ENCODE data around the gene MOSMO.

MOSMO gene

DNA sequence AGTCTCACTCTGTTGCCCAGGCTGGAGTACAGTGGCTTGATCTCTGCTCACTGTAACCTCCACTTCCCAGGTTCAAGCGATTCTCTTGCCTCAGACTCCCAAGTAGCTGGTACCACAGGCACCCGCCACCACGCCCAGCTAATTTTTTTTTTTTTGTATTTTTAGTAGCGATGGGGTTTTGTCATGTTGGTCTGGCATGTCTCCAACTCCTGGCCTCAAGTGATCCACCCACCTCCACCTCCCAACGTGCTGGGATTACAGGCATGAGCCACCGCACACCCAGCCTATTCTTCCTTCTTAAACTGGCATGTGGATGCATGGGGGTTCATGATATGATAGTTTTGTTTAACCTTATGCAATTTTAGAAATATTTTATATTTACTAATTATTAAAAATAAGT is 45.1 kb downstream of the MOSMO start:
- no peak for DNase-seq

- no peak for DNase-seq
Observed at GRCh38 chr16:22053921-22054341, 46.0 kb downstream of the MOSMO start.

DNA sequence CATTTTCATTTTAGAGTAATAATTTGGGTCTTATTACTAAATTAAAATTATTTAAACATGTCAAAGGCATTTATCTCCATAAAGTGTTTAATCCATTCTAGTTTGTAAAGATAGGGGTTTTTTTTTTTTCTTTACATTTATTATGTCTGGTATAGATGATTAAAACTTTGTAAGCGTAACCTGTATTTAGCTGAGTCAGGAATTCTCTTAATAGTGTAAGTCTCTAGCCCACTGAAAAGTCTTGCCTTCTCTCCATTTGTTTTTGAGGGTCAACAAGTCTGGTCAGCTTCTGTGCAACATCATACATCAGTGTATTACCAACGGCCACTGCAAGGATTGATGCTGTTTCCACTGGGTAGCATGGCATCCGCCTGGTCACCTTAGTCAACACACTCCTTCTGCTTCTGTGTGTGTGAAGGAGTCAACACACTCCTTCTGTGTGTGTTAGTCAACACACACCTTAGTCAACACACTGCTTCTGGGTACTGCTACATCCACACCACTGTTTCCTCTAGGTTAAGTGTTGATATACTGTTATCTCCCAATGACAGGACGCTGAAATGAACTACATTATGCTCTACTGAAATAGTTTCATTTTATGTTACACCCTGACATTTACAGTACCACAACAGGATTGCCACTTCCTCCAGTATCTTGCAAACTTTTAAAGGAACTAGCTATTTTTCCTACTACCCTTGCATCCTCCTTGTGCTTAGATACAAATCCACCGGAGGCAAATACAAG is 47.1 kb downstream of the MOSMO start:
- DNase-seq = no peak

- DNase-seq = no peak
Observed at GRCh38 chr16:22055881-22056280, 48.0 kb downstream of the MOSMO start.

GRCh38 chr16:22063888-22064467 is 56.1 kb downstream of the MOSMO start:
- DNase-seq = no peak

- no peak for DNase-seq
Observed at GRCh38 chr16:22065252-22065651, 57.3 kb downstream of the MOSMO start.

DNA sequence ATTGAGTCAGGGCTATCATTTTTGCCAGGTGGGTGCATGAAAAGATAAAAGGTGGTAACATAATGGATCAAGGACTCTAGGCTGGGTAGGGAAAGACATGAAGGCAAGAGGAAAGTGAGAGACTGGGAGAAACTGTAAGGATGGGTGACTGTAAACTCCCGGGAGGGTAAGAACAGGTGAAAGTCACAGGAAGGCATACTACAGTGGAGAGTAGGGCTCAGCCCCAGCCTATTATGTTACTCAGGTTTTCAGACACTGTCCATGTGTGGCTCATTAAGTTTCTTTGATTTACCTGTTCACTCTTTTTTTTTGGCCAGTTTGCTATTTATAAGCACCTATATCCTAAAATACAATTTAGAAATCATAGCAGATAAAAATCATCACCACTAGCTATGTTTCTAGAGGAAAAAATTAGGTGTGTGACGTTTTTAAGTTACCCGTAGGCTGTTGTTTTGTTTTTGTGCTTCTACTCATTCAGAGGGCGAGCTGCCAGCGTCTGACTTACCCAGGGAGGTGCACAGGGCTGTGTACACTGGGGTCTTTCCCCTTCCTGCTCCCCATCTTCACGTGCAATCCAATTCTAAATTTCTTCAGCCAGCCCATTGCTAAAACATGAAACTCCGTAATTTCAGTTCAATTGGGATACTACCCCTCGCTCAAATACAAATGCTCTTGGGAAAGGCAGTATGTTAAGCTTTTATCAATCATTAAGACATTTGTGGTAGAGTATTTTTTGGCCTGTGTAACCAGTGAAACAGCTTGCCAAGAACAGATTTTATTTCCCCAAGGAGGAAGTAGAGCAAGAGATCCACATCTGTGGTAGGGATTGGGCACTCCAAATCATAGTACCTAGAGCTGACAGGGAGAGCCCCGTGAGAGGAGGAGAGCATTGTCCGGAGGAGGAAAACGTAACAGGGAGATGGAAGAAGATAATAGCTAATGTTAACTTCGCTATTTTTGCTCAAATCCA is 62.7 kb downstream of the MOSMO start:
- no peak for DNase-seq

GRCh38 chr16:22071331-22071910 is 63.5 kb downstream of the MOSMO start:
- no peak for DNase-seq

DNA sequence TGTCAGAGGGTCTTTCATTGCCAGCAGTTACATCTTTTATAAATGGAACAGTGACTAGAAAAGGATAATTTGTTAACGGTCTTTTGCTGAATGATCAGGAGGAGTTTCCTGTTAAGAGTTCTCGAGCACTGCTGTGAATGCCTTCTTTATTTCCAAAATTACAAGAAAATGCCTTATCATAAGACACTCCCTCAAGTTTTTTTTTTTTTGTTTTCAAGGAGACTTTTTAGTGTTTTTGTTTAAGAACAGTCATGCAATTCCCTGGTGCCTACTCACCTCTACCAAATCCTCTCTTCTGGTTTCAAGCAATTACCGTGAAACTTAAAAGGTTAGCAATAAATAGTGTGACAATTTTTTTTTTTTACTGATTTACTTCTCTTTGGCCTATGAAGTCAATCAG is 65.4 kb downstream of the MOSMO start:
- no peak for DNase-seq

DNA sequence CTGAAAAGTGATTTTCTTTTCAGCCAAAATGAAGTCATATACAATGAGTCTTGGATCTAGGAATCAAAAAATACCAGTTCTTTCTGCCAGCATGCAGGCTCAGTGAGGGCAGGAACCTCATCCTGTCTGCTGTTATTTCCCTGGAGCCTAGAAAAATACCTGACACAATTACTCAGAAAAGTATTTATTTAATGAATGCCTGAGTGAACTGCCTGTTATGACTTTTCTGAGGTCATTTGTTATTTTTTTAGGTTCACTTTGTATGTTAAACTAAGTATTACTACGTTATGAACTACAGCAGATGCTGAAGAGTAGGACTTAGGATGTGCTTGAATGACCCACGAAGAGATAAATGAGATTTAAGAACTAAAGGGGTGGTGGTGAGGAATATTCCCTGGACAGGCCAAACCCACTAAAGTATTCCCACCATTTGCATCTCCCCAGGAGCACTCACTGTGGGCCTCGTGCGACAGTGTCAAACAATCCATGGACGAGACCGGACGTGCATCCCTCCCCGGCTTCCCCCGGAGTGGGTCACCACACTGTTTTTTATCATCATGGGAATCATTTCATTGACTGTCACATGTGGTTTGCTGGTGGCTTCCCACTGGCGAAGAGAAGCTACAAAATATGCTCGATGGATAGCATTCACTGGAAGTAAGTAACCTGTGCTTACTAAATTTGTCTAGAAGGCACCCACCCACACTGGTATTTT is 67.3 kb downstream of the MOSMO start:
- no peak for DNase-seq

DNA sequence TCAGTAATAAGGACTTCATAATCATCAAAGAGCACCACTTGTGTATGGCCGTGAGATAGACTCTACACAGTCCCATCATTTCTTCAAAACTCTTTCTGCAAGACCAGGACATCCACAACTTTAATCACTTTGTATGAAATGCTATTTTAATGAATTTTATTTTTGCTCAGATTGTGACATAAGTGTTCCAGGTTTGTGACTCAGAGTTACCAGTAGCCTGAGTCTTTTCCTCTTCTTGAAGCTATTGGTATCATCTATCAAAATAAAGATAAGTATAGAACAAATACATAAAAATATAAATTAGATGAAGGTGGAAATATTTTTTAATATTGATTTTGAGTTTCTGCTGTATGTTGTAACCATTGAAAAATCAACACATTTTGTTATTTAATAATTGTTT is 67.9 kb downstream of the MOSMO start:
- no peak for DNase-seq

DNA sequence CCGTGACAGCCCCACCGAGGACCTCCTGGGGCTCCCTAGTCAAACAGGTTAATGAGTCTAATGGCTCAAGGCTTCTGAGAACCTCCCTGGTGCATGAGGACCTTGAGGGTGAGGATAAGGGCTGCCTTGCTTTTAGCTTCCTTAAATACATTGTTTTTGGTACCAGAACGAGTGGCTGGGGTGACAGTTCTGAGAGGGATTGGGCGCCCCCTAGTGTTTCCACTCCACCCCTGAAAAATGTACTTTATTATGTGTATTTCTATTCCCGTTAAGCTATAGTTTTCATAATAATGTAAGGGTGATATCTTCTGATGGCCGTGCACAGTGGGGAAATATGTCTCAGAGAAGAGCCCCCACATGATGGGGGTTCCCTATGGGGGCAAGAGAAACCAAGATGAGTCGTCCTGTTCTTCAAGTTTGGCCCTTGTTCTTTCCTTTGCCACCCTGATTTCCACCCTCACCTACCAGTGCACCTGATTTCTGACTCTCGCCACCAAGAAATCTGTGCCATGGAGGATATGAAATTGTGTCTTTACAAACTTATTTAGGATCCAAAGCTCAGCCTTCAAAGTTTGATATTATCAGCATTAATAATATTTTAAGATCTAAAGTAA is 69.9 kb downstream of the MOSMO start:
- peak; percentile 3 for DNase-seq

GRCh38 chr16:22078656-22079055 is 70.7 kb downstream of the MOSMO start:
- DNase-seq = no peak

- DNase-seq = no peak
Observed at GRCh38 chr16:22081050-22081449, 73.1 kb downstream of the MOSMO start.

DNA sequence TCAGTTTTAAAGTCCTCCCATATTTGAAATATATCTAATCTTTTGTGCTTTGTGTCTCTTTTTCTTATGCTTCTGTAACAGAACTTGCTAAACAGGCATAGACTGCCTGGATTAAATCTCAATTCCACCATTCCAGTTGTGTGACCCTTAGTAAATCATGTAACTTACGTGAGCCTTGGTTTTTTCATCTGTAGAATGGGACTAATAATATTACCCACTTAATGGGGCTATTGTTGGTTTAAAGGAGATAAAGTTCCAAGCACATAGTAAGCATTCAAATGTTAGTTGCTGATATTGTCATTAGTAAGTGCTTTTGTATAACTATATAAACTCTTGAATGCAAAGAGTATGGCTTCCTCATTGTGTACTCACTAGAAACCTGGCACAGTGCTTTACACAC is 78.5 kb downstream of the MOSMO start:
- no peak for DNase-seq

DNA sequence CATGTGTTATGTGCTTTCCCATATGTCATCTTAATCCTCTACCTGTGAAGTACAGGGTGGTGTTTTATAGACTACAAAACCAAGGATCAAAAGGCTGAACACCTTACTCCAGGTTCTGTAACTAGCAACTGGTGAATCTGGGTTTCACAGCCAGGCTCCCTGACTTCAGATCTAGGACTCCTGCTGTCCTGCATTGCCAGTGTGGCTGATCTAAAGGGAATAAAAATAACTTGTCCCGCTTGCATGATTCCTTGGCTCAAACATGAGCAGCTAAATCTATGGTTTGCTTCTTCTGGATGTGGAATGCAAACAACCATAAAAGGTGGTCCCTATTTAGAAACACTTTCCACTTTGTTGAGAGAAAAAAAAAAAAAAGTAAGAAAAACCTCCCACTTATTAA is 80.7 kb downstream of the MOSMO start:
- no peak for DNase-seq

DNA sequence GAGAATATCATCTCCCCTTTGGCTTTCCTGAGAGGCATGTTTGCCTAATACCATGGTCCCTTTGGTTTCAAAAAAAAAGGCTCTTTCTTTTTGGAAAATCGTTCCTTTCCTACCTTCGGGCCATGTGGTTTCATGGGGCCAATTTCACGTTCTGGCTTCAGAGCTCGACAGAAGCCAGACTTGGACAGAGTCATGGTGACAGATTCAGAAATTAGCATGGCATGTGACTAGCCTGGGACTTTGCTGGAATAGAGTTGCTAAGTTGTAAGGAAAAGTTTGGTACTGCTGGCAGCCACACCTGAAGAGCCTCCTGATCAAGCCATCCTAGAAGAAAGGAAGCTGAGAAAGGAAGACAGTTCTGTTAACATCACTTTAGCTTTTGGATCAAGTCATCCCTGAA is 82.0 kb downstream of the MOSMO start:
- DNase-seq = no peak

DNA sequence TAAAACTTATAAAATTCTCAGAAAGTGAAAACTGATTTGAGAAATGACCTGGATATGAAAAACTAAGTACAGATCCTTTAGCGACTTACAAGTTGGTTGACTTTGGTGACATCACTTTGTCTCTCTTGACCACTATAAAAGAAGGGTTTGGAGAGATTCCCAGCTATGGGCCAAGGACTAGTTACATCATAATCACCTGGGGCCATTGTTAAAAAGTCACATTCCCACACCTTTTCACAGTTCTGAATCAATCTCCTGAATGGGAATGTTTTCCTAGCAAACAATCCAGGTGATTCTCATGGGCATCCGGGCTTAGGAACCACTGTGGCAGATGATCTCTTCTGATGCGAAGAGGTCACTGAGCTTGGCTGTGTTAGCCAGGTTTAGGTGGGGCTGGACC is 83.8 kb downstream of the MOSMO start:
- DNase-seq = no peak

DNA sequence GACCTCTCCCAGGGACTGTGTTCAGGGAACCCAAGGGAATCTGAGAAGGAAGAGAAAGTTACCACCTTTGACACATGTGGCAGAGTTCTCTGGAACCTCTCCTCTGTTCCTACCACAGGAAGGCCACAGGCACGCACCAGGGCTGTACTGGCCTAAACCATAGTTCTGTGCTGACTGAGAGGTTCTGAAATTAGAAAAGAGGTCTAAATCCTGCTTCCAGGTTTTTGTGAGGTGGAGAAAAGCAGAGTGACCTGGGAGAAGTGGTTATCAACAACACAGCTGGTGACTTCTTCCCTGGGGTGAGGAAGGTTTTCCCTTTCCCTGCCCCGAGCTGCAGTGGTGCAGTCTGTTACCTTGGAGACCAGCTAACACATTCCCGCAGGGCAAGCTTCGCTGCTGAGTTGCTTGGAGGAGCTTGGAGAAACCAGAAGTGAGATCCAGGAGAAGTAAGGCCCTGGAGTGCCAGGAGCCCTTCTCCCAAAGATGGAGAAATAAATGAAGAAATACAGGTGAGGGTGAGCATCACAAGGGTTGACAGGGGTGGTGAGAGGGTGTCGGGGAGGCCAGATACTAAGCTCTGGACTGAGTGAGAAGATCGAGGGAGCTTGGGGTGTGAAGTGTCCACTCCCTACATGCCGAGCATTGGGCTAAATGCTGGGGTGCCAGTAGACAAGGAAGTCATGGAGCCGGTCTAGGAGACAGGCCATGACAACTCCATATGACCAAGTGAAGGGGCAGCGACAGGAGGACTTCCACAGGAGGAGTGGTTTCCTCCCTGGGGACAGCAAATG is 84.4 kb downstream of the MOSMO start, which contains the start of gene VWA3A:
Gene VWA3A (plus strand): TSS at position 399 of the 791 bp plus-strand sequence. CDS start 97 bp downstream, at position 496.
- DNase-seq = peak; percentile 18

DNA sequence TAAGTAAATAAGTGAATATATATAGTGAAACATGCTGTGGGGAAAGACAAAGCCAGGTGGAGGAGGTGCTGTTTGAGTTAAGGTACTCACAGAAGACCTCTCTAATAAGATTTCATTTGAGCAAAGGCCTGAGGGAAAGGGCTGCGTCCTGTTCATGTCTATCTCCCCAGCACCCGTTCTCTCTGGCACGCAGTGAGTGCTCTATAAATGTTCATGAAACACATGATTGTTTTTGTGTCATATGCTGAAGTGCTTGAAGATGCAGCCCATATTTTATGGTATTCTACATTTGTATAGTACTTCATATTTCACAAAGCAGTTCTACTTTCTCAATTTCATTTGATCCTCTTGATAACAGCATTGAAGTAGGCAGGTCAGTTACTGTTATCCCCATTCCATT is 85.4 kb downstream of the MOSMO start:
- DNase-seq = peak; percentile 16

DNA sequence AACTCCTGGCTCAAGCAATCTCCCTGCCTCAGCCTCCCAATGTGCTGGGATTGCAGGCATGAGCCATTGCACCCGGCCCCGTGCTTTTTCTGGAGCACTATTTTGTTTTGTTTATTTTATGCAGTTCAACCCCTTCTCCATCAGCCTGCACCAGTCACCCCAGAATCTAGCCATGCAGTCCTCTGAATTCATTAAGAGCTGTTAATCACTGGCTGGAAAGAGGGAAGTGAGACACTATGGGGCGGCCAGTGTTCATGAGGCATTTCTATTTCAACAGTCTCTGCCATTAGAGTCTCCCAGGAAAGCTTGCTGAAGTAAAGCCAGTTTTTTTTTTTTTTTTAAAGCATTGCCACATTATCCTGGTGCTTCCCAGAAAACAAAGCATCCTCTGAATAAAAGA is 86.1 kb downstream of the MOSMO start:
- DNase-seq = peak; percentile 3
